H9 (cell line): ENCODE results near the gene HTR7. TPM values are rescaled to one million over a fixed set of nuclear protein-coding genes. Genes with fewer than 3 reads are reported as not detected.

Experiments
- DNase-seq: peaks from one replicate; pipeline ENCODE4 v3.0.0-alpha.2; 2017
- H2AFZ ChIP-seq: one replicate; pipeline ENCODE4 v1.6.1; 2013; ENCODE audit warnings: mild to moderate bottlenecking, low read length, control low read depth, moderate library complexity
- H2AK5ac ChIP-seq: 2 replicates; pipeline ENCODE4 v1.6.1; 2013; ENCODE audit warnings: low read length, control low read depth, mixed read lengths; ENCODE audit not compliant: insufficient read length
- H2BK120ac ChIP-seq: one replicate; pipeline ENCODE4 v1.6.1; 2013; ENCODE audit warnings: low read depth, mild to moderate bottlenecking, low read length, control low read depth, inconsistent platforms; ENCODE audit not compliant: poor library complexity, severe bottlenecking
- H2BK12ac ChIP-seq: 2 replicates; pipeline ENCODE4 v1.6.1; 2013; ENCODE audit warnings: low read length, control low read depth, mixed read lengths, low read depth; ENCODE audit not compliant: insufficient read length
- H2BK15ac ChIP-seq: 2 replicates; pipeline ENCODE4 v1.6.1; 2013; ENCODE audit warnings: low read depth, low read length, control low read depth
- H2BK20ac ChIP-seq: one replicate; pipeline ENCODE4 v1.6.1; 2013; ENCODE audit warnings: low read depth, mild to moderate bottlenecking, low read length, control low read depth, inconsistent platforms; ENCODE audit not compliant: poor library complexity, severe bottlenecking
- H2BK5ac ChIP-seq: 2 replicates; pipeline ENCODE4 v1.6.1; 2013; ENCODE audit warnings: low read length, control low read depth, mixed read lengths; ENCODE audit not compliant: insufficient read length
- H3K14ac ChIP-seq: 2 replicates; pipeline ENCODE4 v1.6.1; 2013; ENCODE audit warnings: low read length, control low read depth; ENCODE audit not compliant: insufficient read depth
- H3K18ac ChIP-seq: 2 replicates; pipeline ENCODE4 v1.6.1; 2013; ENCODE audit warnings: low read depth, mild to moderate bottlenecking, mixed read lengths, low read length, control low read depth; ENCODE audit not compliant: insufficient read length
- H3K23ac ChIP-seq: 2 replicates; pipeline ENCODE4 v1.6.1; 2013; ENCODE audit warnings: low read length, control low read depth, mixed read lengths, low read depth; ENCODE audit not compliant: insufficient read length
- H3K23me2 ChIP-seq: 2 replicates; pipeline ENCODE4 v1.6.1; 2013; ENCODE audit warnings: low read depth, mild to moderate bottlenecking, mixed read lengths, low read length, control low read depth; ENCODE audit not compliant: insufficient read length, poor library complexity, severe bottlenecking
- H3K27ac ChIP-seq: 2 replicates; pipeline ENCODE4 v1.5.1; 2013; ENCODE audit warnings: low read length, control low read depth, mixed read lengths, low read depth; ENCODE audit not compliant: insufficient read length
- H3K27me3 ChIP-seq: 2 replicates; pipeline ENCODE4 v1.6.1; 2013; ENCODE audit warnings: low read length, control low read depth, inconsistent platforms; ENCODE audit not compliant: insufficient read depth
- H3K4ac ChIP-seq: 2 replicates; pipeline ENCODE4 v1.6.1; 2013; ENCODE audit warnings: low read depth, mild to moderate bottlenecking, control low read depth, inconsistent platforms, low read length, moderate library complexity
- H3K4me1 ChIP-seq: 2 replicates; pipeline ENCODE4 v1.6.1; 2013; ENCODE audit warnings: low read length, control low read depth, inconsistent platforms; ENCODE audit not compliant: insufficient read depth
- H3K4me2 ChIP-seq: 2 replicates; pipeline ENCODE4 v1.6.1; 2013; ENCODE audit warnings: low read length, control low read depth, mixed read lengths; ENCODE audit not compliant: insufficient read length, insufficient read depth
- H3K56ac ChIP-seq: 2 replicates; pipeline ENCODE4 v1.6.1; 2013; ENCODE audit warnings: low read depth, mild to moderate bottlenecking, mixed read lengths, low read length, control low read depth; ENCODE audit not compliant: insufficient read length
- H3K79me1 ChIP-seq: 2 replicates; pipeline ENCODE4 v1.6.1; 2013; ENCODE audit warnings: low read depth, mild to moderate bottlenecking, moderate library complexity, low read length, control low read depth, inconsistent platforms; ENCODE audit not compliant: insufficient read depth, poor library complexity, severe bottlenecking
- H3K79me2 ChIP-seq: 2 replicates; pipeline ENCODE4 v1.6.1; 2013; ENCODE audit warnings: low read length, control low read depth, inconsistent platforms; ENCODE audit not compliant: insufficient read depth
- H3K9ac ChIP-seq: 2 replicates; pipeline ENCODE4 v1.6.1; 2013; ENCODE audit warnings: low read length, control low read depth, mixed read lengths; ENCODE audit not compliant: insufficient read length; ENCODE audit errors: extremely low read depth
- H3K9me3 ChIP-seq: one replicate; pipeline ENCODE4 v1.6.1; 2013; ENCODE audit warnings: low read depth, low read length, inconsistent platforms; ENCODE audit not compliant: control insufficient read depth
- H3T11ph ChIP-seq: one replicate; pipeline ENCODE4 v1.6.1; 2013; ENCODE audit warnings: mild to moderate bottlenecking, low read length, control low read depth, inconsistent platforms
- H4K20me1 ChIP-seq: one replicate; pipeline ENCODE4 v1.6.1; 2013; ENCODE audit not compliant: control insufficient read depth, insufficient read length, insufficient read depth
- H4K5ac ChIP-seq: 2 replicates; pipeline ENCODE4 v1.6.1; 2013; ENCODE audit warnings: low read depth, mild to moderate bottlenecking, mixed read lengths, low read length, control low read depth; ENCODE audit not compliant: insufficient read length
- H4K8ac ChIP-seq: replicated peaks from 2 replicates; pipeline ENCODE4 v1.6.1; 2013; ENCODE audit warnings: low read length, control low read depth, mixed read lengths, low read depth; ENCODE audit not compliant: insufficient read length
- H4K91ac ChIP-seq: 2 replicates; pipeline ENCODE4 v1.6.1; 2013; ENCODE audit warnings: low read depth, mild to moderate bottlenecking, moderate library complexity, mixed read lengths, low read length, control low read depth; ENCODE audit not compliant: insufficient read length
- H3K27ac Mint-ChIP-seq, 3 experiments: 2 replicates in 2 of 3; 3 replicates in 1 of 3; pipeline ENCODE4 v1.8.0; 2020 to 2021; ENCODE audit warnings: mixed read lengths in 3 of 3, mild to moderate bottlenecking in 1 of 3, moderate library complexity in 1 of 3
- H3K27me3 Mint-ChIP-seq: 2 replicates; pipeline ENCODE4 v1.8.0; 2021; ENCODE audit warnings: low read depth, mild to moderate bottlenecking, moderate library complexity, mixed read lengths
- H3K36me3 Mint-ChIP-seq, 3 experiments: 2 replicates in 2 of 3; 3 replicates in 1 of 3; pipeline ENCODE4 v1.8.0; 2020 to 2021; ENCODE audit warnings: low read depth in 3 of 3, mixed read lengths in 3 of 3; ENCODE audit not compliant: insufficient read depth in 1 of 3
- H3K4me1 Mint-ChIP-seq, 2 experiments: 2 replicates each; pipeline ENCODE4 v1.8.0; 2020; ENCODE audit warnings: mixed read lengths in 2 of 2
- H3K4me3 Mint-ChIP-seq, 2 experiments: 2 replicates in 1 of 2; 3 replicates in 1 of 2; pipeline ENCODE4 v1.8.0; 2020 to 2021; ENCODE audit warnings: mild to moderate bottlenecking in 2 of 2, mixed read lengths in 2 of 2, moderate library complexity in 1 of 2
- H3K9me3 Mint-ChIP-seq, 2 experiments: 2 replicates in 1 of 2; 3 replicates in 1 of 2; pipeline ENCODE4 v1.8.0; 2020; ENCODE audit warnings: mild to moderate bottlenecking in 2 of 2, mixed read lengths in 2 of 2, moderate library complexity in 1 of 2
- WGBS: extraction: QIAGEN DNeasy Blood & Tissue Kit; methylation state at CpG from one replicate; pipeline ENCODE4 v1.1.7; 2013; ENCODE audit warnings: missing lambda C conversion rate, low lambda C conversion rate, mixed read lengths; ENCODE audit not compliant: insufficient read length; ENCODE audit errors: extremely low coverage; 5-methylcytosine and 5-hydroxymethylcytosine counted together
- total RNA-seq: library from RNA; stranded (reverse); gene quantifications from 2 replicates; pipeline ENCODE4 v1.2.1, GENCODE V29; 2021
- TF ChIP-seq, protein P1 (sequence below): fragments of 200-600 bp; sonication (generic); conservative IDR thresholded peaks from 3 replicates; pipeline ENCODE4 v1.8.0; 2021; ENCODE audit warnings: antibody characterized with exemption, mild to moderate bottlenecking

Gene HTR7
- total RNA-seq, 1 experiment from 2014 or later, result 21.3 TPM

GRCh38 chr10:90732581-90732980 is 125.3 kb downstream of the HTR7 start:
- no peak overlapping the region for H2BK5ac ChIP-seq
- no CpG with 5 or more reads among the region's 3 CpGs for WGBS
- H3K4me1 ChIP-seq, result 0 out of 2 replicates have a peak, but pooled peaks cover 2% of the 10 kb centered on the region
- H2AFZ ChIP-seq, result no peak overlapping the region
- no peak overlapping the region for H4K8ac ChIP-seq
- H3K9me3 ChIP-seq, result no peaks in the 10 kb centered on the region
- H3K9ac ChIP-seq, result no peak overlapping the region
- H3K79me2 ChIP-seq, result no peaks in the 10 kb centered on the region
- no peaks in the 10 kb centered on the region for H3K9me3 Mint-ChIP-seq
- no peak overlapping the region; a peak in 1 of 5 replicates for H3K4me3 Mint-ChIP-seq
- no peak for DNase-seq
- H3K18ac ChIP-seq, result no peak overlapping the region
- peaks cover 15 to 21% of the 10 kb centered on the region in 2 experiments for H3K4me1 Mint-ChIP-seq
- no peak overlapping the region for H4K5ac ChIP-seq
- no peaks in the 10 kb centered on the region for H3K23me2 ChIP-seq
- H3K4me2 ChIP-seq, result no peak overlapping the region
- no peak overlapping the region for H3K27ac Mint-ChIP-seq
- no peak overlapping the region for H3K56ac ChIP-seq
- H3K27ac ChIP-seq, result no peak overlapping the region
- H3K36me3 Mint-ChIP-seq, result no peaks in the 10 kb centered on the region; a peak in 1 of 7 replicates
- no peak overlapping the region for H3K14ac ChIP-seq
- no peaks in the 10 kb centered on the region for H3K27me3 ChIP-seq
- no peak overlapping the region for H2AK5ac ChIP-seq
- no peak overlapping the region for H2BK12ac ChIP-seq
- H2BK15ac ChIP-seq, result no peak overlapping the region
- no peak overlapping the region for H3T11ph ChIP-seq
- no peaks in the 10 kb centered on the region for H3K27me3 Mint-ChIP-seq
- H2BK20ac ChIP-seq, result no peak overlapping the region
- no peak overlapping the region for H3K4ac ChIP-seq
- H4K91ac ChIP-seq, result no peak overlapping the region
- no peak overlapping the region for H3K23ac ChIP-seq
- TF ChIP-seq, protein P1, sequence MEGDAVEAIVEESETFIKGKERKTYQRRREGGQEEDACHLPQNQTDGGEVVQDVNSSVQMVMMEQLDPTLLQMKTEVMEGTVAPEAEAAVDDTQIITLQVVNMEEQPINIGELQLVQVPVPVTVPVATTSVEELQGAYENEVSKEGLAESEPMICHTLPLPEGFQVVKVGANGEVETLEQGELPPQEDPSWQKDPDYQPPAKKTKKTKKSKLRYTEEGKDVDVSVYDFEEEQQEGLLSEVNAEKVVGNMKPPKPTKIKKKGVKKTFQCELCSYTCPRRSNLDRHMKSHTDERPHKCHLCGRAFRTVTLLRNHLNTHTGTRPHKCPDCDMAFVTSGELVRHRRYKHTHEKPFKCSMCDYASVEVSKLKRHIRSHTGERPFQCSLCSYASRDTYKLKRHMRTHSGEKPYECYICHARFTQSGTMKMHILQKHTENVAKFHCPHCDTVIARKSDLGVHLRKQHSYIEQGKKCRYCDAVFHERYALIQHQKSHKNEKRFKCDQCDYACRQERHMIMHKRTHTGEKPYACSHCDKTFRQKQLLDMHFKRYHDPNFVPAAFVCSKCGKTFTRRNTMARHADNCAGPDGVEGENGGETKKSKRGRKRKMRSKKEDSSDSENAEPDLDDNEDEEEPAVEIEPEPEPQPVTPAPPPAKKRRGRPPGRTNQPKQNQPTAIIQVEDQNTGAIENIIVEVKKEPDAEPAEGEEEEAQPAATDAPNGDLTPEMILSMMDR, result no peak
- H3K79me1 ChIP-seq, result no peaks in the 10 kb centered on the region
- H4K20me1 ChIP-seq, result no peaks in the 10 kb centered on the region
- H2BK120ac ChIP-seq, result no peak overlapping the region
